ENCODE data around the gene NIT1.

DNA sequence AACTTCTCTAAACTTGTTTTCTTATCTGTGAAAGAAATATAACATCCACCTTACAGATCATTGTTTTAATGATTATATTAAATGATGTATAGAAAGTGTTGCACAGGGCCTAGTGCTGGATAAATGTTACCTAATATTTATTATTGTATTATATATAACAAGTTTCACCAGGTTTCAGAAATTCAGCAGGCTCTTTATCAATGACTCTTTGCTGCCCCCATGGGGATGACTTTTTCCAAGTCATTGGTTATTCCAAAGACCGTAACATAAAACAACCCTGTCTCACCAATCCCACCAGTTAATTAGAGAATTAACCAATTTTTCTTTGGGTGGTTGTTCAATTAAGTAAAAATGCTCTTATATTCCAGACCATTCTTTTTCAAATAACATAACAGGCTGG lies 21.9 kb downstream of the NIT1 start:
- TF ChIP-seq, protein P1, sequence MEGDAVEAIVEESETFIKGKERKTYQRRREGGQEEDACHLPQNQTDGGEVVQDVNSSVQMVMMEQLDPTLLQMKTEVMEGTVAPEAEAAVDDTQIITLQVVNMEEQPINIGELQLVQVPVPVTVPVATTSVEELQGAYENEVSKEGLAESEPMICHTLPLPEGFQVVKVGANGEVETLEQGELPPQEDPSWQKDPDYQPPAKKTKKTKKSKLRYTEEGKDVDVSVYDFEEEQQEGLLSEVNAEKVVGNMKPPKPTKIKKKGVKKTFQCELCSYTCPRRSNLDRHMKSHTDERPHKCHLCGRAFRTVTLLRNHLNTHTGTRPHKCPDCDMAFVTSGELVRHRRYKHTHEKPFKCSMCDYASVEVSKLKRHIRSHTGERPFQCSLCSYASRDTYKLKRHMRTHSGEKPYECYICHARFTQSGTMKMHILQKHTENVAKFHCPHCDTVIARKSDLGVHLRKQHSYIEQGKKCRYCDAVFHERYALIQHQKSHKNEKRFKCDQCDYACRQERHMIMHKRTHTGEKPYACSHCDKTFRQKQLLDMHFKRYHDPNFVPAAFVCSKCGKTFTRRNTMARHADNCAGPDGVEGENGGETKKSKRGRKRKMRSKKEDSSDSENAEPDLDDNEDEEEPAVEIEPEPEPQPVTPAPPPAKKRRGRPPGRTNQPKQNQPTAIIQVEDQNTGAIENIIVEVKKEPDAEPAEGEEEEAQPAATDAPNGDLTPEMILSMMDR (IDR thresholded peaks at IDR 0.05) = peak in 3 of 4 experiments; percentile 38 to 51 (median 39)
- no peak for TF ChIP-seq EP300 (IDR thresholded peaks at IDR 0.05)

Measured in gastroesophageal sphincter (tissue), 3 donors.